ENCODE measurements around the gene CFD.

CFD gene

GRCh38 chr19:903266-903797, 43.9 kb downstream of the CFD start:
- no peak overlapping the region for H3K4me3 ChIP-seq (ENCODE audit: low read length)
- TF ChIP-seq ZNF274 (IDR thresholded peaks at IDR 0.05; ENCODE audit: low read depth, low read length), result no peak

GRCh38 chr19:904545-904944, 45.1 kb downstream of the CFD start:
- no peak for TF ChIP-seq ZNF274 (IDR thresholded peaks at IDR 0.05; ENCODE audit: low read depth, low read length)
- no peak overlapping the region for H3K4me3 ChIP-seq (ENCODE audit: low read length)

- no peak overlapping the region for H3K4me3 ChIP-seq (ENCODE audit: low read length)
- TF ChIP-seq ZNF274 (IDR thresholded peaks at IDR 0.05; ENCODE audit: low read depth, low read length), result no peak
Observed at GRCh38 chr19:906480-906879, 47.0 kb downstream of the CFD start.

GRCh38 chr19:907183-907853, 47.9 kb downstream of the CFD start:
- no peak for TF ChIP-seq ZNF274 (IDR thresholded peaks at IDR 0.05; ENCODE audit: low read depth, low read length)
- no peak overlapping the region for H3K4me3 ChIP-seq (ENCODE audit: low read length)

GRCh38 chr19:911197-912033, 52.0 kb downstream of the CFD start:
- H3K4me3 ChIP-seq (ENCODE audit: low read length), result no peak overlapping the region
- no peak for TF ChIP-seq ZNF274 (IDR thresholded peaks at IDR 0.05; ENCODE audit: low read depth, low read length)

GRCh38 chr19:912181-913079, 53.0 kb downstream of the CFD start:
- no peak for TF ChIP-seq ZNF274 (IDR thresholded peaks at IDR 0.05; ENCODE audit: low read depth, low read length)
- peak overlapping the region; percentile 90 for H3K4me3 ChIP-seq (ENCODE audit: low read length)
